ENCODE measurements around the gene SACS. TPM values are rescaled to one million over a fixed set of nuclear protein-coding genes. Genes with fewer than 3 reads are reported as not detected.

SACS gene
- total RNA-seq, 3 donors from 2014 or later (not counting 1 experiment from before 2014, with no cell fraction given): 10.0 to 13.1 (median 13.0) TPM

GRCh38 chr13:23469951-23470421 lies 36.5 kb upstream of the SACS start:
- H3K27ac Mint-ChIP-seq: no peak overlapping the region
- WGBS (ENCODE audit: insufficient coverage): 90% methylated on average over 9 of the region's 9 CpGs
- Histone ChIP-seq H3K9me3 (ENCODE audit: control insufficient read depth, insufficient read depth, low read length) (no peaks in the 10 kb centered on the region), H3K27ac (ENCODE audit: low read length) (no peak overlapping the region), H3K36me3 (ENCODE audit: control insufficient read depth, insufficient read depth, low read length) (no peaks in the 10 kb centered on the region), H3K4me3 (ENCODE audit: low read length) (no peak overlapping the region), H3K27me3 (ENCODE audit: control insufficient read depth, insufficient read depth, low read length) (peaks cover 3% of the 10 kb centered on the region), H3K4me1 (ENCODE audit: control insufficient read depth, insufficient read depth, low read length) (peaks cover 14% of the 10 kb centered on the region)
- TF ChIP-seq CTCF (IDR thresholded peaks at IDR 0.05): no peak
- intact Hi-C loops (cut with micrococcal nuclease): no loop called here
- DNase-seq (no peak), ATAC-seq (no peak)
- no peak overlapping the region for H3K4me3 Mint-ChIP-seq
- H3K36me3 Mint-ChIP-seq: no peaks in the 10 kb centered on the region
- peaks cover 10 to 13% of the 10 kb centered on the region in 2 donors for H3K4me1 Mint-ChIP-seq
- H3K9me3 Mint-ChIP-seq: no peaks in the 10 kb centered on the region
- H3K27me3 Mint-ChIP-seq (ENCODE audit: low read depth in 2 of 2): peaks cover 8 to 14% of the 10 kb centered on the region in 2 donors

DNA sequence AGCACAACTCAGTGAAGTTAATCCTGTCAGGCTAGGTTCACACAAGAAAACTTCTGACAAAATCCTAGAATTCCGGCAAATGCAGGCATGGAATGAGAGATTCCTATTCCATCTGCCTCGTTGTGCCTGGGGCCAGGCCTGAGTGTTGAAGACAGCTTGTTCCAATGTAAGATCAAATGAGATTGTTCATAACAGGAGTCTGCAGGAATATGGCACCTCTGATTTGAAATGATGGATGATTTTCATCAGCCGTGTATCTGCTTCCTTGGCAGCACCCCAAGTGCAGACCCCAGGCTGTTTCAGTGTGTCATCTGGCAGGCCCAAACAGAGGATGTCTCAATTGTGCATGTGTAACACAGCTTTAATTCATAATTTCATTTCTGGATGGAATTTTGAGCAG lies 35.3 kb upstream of the SACS start:
- no peaks in the 10 kb centered on the region for H3K9me3 ChIP-seq (ENCODE audit: control insufficient read depth, insufficient read depth, low read length)
- WGBS (ENCODE audit: insufficient coverage): 83% methylated on average over 3 of the region's 3 CpGs
- H3K4me3 ChIP-seq (ENCODE audit: low read length): no peak overlapping the region
- Mint-ChIP-seq H3K9me3 (no peaks in the 10 kb centered on the region), H3K36me3 (no peaks in the 10 kb centered on the region), H3K4me1 (peaks cover 10 to 13% of the 10 kb centered on the region in 2 donors), H3K4me3 (no peak overlapping the region), H3K27me3 (ENCODE audit: low read depth in 2 of 2) (peaks cover 5 to 14% of the 10 kb centered on the region in 2 donors), H3K27ac (no peak overlapping the region)
- DNase-seq (no peak), ATAC-seq (no peak)
- no peak overlapping the region for H3K27ac ChIP-seq (ENCODE audit: low read length)
- H3K27me3 ChIP-seq (ENCODE audit: control insufficient read depth, insufficient read depth, low read length): peaks cover 3% of the 10 kb centered on the region
- H3K36me3 ChIP-seq (ENCODE audit: control insufficient read depth, insufficient read depth, low read length): no peaks in the 10 kb centered on the region
- intact Hi-C loops (cut with micrococcal nuclease): no loop called here
- TF ChIP-seq CTCF (IDR thresholded peaks at IDR 0.05): no peak
- H3K4me1 ChIP-seq (ENCODE audit: control insufficient read depth, insufficient read depth, low read length): peaks cover 14% of the 10 kb centered on the region

DNA sequence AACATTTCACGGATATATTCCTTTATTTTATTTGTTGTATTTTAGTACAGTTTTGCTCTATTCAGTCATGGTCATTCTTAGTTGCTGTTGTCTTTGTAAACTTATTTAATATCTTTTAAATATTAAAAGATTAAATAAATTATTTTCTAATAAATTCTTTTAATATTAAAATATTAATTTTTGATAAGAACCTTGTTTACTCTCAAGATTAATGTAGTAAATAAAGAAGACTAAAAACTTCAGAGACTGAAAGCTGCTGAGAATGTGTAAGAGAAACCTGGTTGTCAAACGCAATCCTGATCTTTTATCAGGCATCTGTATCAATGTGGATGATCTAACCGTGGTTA lies 34.4 kb upstream of the SACS start:
- intact Hi-C loops (cut with micrococcal nuclease): loop anchor here (2.0 kb wide), 1 partner anchor 753 kb away; no protein-coding TSS in a partner anchor
- WGBS (ENCODE audit: insufficient coverage): 100% methylated on average over 2 of the region's 3 CpGs
- DNase-seq (no peak), ATAC-seq (no peak)
- Mint-ChIP-seq H3K36me3 (no peaks in the 10 kb centered on the region), H3K9me3 (no peaks in the 10 kb centered on the region), H3K27ac (no peak overlapping the region), H3K4me3 (no peak overlapping the region), H3K27me3 (ENCODE audit: low read depth in 2 of 2) (peaks cover 10 to 14% of the 10 kb centered on the region in 2 donors), H3K4me1 (peaks cover 10 to 13% of the 10 kb centered on the region in 2 donors)
- Histone ChIP-seq H3K27me3 (ENCODE audit: control insufficient read depth, insufficient read depth, low read length) (peaks cover 3% of the 10 kb centered on the region), H3K4me1 (ENCODE audit: control insufficient read depth, insufficient read depth, low read length) (peaks cover 14% of the 10 kb centered on the region), H3K9me3 (ENCODE audit: control insufficient read depth, insufficient read depth, low read length) (no peaks in the 10 kb centered on the region), H3K36me3 (ENCODE audit: control insufficient read depth, insufficient read depth, low read length) (no peaks in the 10 kb centered on the region), H3K27ac (ENCODE audit: low read length) (no peak overlapping the region), H3K4me3 (ENCODE audit: low read length) (no peak overlapping the region)
- TF ChIP-seq CTCF (IDR thresholded peaks at IDR 0.05): no peak
